ENCODE results near the gene DLX6. TPM values are rescaled to one million over a fixed set of nuclear protein-coding genes. Genes with fewer than 3 reads are reported as not detected.
A peak's percentile ranks its signal among the peaks of the same experiment; 100 is the strongest.
"Not testable (repeated sequence)": the region's sequence is repeated elsewhere in the genome, so short reads cannot be mapped to it uniquely, and the experiment has no call there.

The DLX6 gene
- total RNA-seq, 2 experiments from 2014 or later, result not detected

GRCh38 chr7:97022491-97023306 is 17.3 kb downstream of the DLX6 start:
- DNase-seq, result no peak
- Mint-ChIP-seq H3K4me1 (ENCODE audit: low read depth) (peaks cover 54% of the 10 kb centered on the region), H3K36me3 (no peaks in the 10 kb centered on the region), H3K27ac (no peak overlapping the region), H3K4me3 (no peak overlapping the region), H3K27me3 (peaks cover 85% of the 10 kb centered on the region), H3K9me3 (no peaks in the 10 kb centered on the region)
- POLR2A ChIA-PET, result no interaction called here
- intact Hi-C loops (cut with micrococcal nuclease), result loop anchor here (10.0 kb wide), 1 partner anchor 528 kb away; no protein-coding TSS in a partner anchor
- CTCF ChIA-PET, result interaction anchor here (1.0 kb wide), 1 partner anchor 18 kb away, joined by 4 read pairs; the partner anchor contains the start of gene DLX6

DNA sequence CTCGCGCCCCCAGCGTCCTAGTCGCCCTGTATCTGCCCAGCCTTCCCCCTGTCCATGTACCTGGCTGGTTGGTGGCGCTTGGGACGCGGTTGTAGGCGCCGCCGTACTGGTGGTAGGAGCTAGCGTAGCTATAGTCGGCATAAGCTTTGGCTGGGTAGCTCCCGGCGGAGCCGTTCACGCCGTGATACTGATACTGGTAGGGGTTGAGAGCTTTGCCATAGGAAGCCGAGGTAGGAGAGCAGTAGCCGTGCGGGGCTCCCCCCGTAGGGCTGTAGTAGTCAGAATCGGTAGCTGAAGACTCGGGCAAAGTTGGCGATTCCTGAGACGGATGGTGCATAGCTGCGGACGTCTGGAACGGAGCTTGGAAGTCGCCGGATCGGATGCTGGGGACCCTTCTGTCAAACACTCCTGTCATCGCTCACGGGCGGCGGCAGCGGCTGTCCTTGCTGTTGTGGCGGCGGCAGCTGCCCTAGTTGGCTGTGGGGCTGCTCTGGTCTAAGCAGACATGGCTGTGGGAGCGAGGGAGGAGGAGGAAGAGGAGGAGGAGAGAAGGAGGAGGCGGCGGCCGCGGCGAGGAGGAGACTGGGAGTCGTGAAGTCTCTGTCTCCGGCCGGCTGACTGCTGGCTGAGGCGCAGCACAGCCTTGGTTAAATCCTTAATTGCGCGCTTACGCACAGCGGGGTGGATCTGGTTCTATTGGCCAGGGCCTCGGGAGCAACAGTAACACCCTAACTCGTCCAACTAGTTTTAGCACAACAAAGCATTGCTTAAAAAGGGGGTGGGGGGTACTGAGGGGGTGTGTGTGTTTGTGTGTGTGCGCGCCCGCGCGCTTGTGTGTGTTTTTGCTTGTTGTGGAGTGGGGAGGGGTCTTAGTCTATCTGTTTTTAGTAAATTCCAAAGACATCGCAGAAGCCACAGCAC is 19.1 kb downstream of the DLX6 start, which contains the start of gene DLX5:
Gene DLX5 (minus strand): TSS at position 623 of the 921 bp plus-strand sequence. CDS start 208 bp downstream, at position 415.
- ChIA-PET POLR2A (interaction anchor here (1.0 kb wide), 1 partner anchor 11 kb away, joined by 3 read pairs; no protein-coding TSS in a partner anchor), CTCF (interaction anchor here (1.3 to 1.5 kb wide), 4 partner anchors 11 to 1108 kb away, joined by 4 read pairs; no protein-coding TSS in a partner anchor)
- Mint-ChIP-seq H3K4me1 (ENCODE audit: low read depth) (peaks cover 55% of the 10 kb centered on the region), H3K36me3 (no peaks in the 10 kb centered on the region), H3K27ac (no peak within 1 kb of the TSS), H3K27me3 (peaks cover 72% of the 10 kb centered on the region), H3K4me3 (peak within 1 kb of the TSS; percentile 28), H3K9me3 (no peaks in the 10 kb centered on the region)
- intact Hi-C loops (cut with micrococcal nuclease), result loop anchor here (5.0 to 10.0 kb wide), 3 partner anchors 32 to 530 kb away; no protein-coding TSS in a partner anchor
- peak; percentile 39 for DNase-seq

GRCh38 chr7:97025130-97025499 is 19.8 kb downstream of the DLX6 start:
- Mint-ChIP-seq H3K9me3 (no peaks in the 10 kb centered on the region), H3K4me3 (no peak overlapping the region), H3K36me3 (no peaks in the 10 kb centered on the region), H3K4me1 (ENCODE audit: low read depth) (peaks cover 55% of the 10 kb centered on the region), H3K27ac (no peak overlapping the region), H3K27me3 (peaks cover 68% of the 10 kb centered on the region)
- intact Hi-C loops (cut with micrococcal nuclease), result loop anchor here (5.0 to 10.0 kb wide), 3 partner anchors 33 to 530 kb away; no protein-coding TSS in a partner anchor
- DNase-seq, result no peak
- ChIA-PET CTCF (interaction anchor here (1.3 to 3.1 kb wide), 3 partner anchors 32 to 1108 kb away, joined by 4 to 11 read pairs (median 4); no protein-coding TSS in a partner anchor), POLR2A (no interaction called here)

DNA sequence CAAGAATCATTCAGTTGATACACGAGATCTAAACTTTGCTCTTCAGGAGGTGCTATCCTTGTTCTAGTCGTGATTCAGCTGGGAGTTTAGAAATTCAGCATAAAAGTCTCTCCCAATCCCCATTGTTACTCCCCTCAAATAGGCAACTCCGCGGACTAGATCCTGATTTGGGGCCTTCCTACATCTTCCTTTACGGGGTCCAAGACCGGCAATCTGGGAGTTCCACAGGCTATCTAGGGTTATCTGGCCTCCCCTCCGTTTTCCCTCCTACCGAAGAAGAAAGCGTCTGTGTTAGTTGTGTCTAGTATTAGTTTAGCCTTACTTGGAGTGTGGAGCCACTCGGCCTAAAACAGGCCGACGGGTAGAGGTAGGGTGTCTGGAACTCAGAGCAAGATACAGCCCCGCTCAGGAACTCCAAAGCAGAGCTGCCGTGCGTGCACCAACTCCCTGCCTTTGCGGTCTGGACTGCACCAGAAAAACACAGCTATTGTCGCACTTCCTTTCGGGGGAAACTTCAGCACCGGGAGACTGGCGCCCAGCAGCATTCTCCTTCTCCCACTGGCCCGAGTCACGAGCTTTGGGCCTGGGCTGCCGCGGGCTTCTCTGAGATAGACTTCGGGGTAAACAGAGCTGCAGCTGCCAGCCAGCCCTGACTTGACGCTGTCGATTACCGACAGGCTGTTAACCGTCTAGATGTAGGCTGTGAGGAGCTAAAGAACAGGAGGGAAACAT is 20.8 kb downstream of the DLX6 start:
- Mint-ChIP-seq H3K4me1 (ENCODE audit: low read depth) (peaks cover 50% of the 10 kb centered on the region), H3K27me3 (peaks cover 63% of the 10 kb centered on the region), H3K27ac (no peak overlapping the region), H3K9me3 (no peaks in the 10 kb centered on the region), H3K36me3 (no peaks in the 10 kb centered on the region), H3K4me3 (peak overlapping the region; percentile 55)
- intact Hi-C loops (cut with micrococcal nuclease), result loop anchor here (2.0 to 10.0 kb wide), 4 partner anchors 21 to 531 kb away; partner anchors contain the start of gene DLX6
- no peak for DNase-seq
- ChIA-PET POLR2A (interaction anchor here (0.6 kb wide), 1 partner anchor 680 kb away, joined by 3 read pairs; no protein-coding TSS in a partner anchor), CTCF (interaction anchor here (0.8 to 5.8 kb wide), 8 partner anchors 10 to 1110 kb away, joined by 3 to 50 read pairs (median 11); partner anchors contain the start of gene DLX6)

GRCh38 chr7:97026715-97027426 is 21.5 kb downstream of the DLX6 start:
- peak overlapping the region; percentile 55 for H3K4me3 Mint-ChIP-seq
- CTCF ChIA-PET, result interaction anchor here (0.7 to 5.8 kb wide), 26 partner anchors 11 to 1110 kb away, joined by 3 to 50 read pairs (median 5); partner anchors contain the start of gene DLX6

GRCh38 chr7:97027427-97028234 is 22.3 kb downstream of the DLX6 start:
- peaks cover 62% of the 10 kb centered on the region for H3K27me3 Mint-ChIP-seq
- intact Hi-C loops (cut with micrococcal nuclease), result loop anchor here (1.0 to 10.0 kb wide), 7 partner anchors 23 to 1111 kb away; partner anchors contain the start of gene DLX6
- H3K4me1 Mint-ChIP-seq (ENCODE audit: low read depth), result peaks cover 38% of the 10 kb centered on the region
- POLR2A ChIA-PET, result no interaction called here
- H3K9me3 Mint-ChIP-seq, result no peaks in the 10 kb centered on the region
- peak; percentile 79 for DNase-seq
- CTCF ChIA-PET, result interaction anchor here (0.6 to 5.8 kb wide), 32 partner anchors 12 to 1132 kb away, joined by 3 to 50 read pairs (median 4); partner anchors contain the start of gene DLX6
- H3K4me3 Mint-ChIP-seq, result peak overlapping the region; percentile 55
- no peaks in the 10 kb centered on the region for H3K36me3 Mint-ChIP-seq
- H3K27ac Mint-ChIP-seq, result no peak overlapping the region

More at GRCh38 chr7:97026715-97027426, 21.5 kb downstream of the DLX6 start:
- POLR2A ChIA-PET, result interaction anchor here (0.6 kb wide), 1 partner anchor 681 kb away, joined by 3 read pairs; no protein-coding TSS in a partner anchor
- peaks cover 46% of the 10 kb centered on the region for H3K4me1 Mint-ChIP-seq (ENCODE audit: low read depth)
- DNase-seq, result no peak
- H3K27ac Mint-ChIP-seq, result no peak overlapping the region
- intact Hi-C loops (cut with micrococcal nuclease), result loop anchor here (1.0 to 10.0 kb wide), 7 partner anchors 22 to 1111 kb away; partner anchors contain the start of gene DLX6
- no peaks in the 10 kb centered on the region for H3K36me3 Mint-ChIP-seq
- H3K9me3 Mint-ChIP-seq, result no peaks in the 10 kb centered on the region
- peaks cover 63% of the 10 kb centered on the region for H3K27me3 Mint-ChIP-seq

DNA sequence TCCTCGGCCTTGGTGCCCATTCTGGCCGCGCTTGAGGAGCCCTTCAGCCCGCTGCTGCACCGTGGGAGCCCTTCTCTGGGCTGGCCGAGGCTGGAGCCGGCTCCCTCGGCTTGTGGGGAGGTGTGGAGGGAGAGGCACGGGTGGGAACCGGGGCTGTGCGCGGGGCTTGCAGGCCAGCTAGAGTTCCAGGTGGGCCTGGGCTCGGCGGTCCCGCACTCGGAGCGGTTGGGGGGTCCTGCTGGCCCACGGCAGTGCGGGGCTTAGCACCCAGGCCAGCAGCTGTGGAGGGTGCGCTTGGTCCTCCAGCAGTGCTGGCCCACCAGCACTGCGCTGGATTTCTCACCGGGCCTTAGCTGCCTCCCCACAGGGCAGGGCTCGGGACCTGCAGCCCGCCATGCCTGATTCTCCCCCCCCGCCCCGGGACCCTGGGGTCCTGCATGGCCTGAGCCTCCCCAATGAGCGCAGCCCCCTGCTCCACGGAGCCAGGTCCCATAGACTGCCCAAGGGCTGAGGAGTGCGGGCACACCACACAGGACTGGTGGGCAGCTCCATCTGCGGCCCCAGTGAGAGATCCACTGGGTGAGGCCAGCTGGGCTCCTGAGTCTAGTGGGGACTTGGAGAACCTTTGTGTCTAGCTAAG is 29.0 kb downstream of the DLX6 start:
- DNase-seq; POLR2A ChIA-PET; H3K36me3 Mint-ChIP-seq; H3K4me3 Mint-ChIP-seq; H3K9me3 Mint-ChIP-seq; H3K4me1 Mint-ChIP-seq (ENCODE audit: low read depth); intact Hi-C loops (cut with micrococcal nuclease); H3K27ac Mint-ChIP-seq: not testable (repeated sequence)
- H3K27me3 Mint-ChIP-seq, result peaks cover 21% of the 10 kb centered on the region
- CTCF ChIA-PET, result interaction anchor here (1.5 kb wide), 1 partner anchor 1118 kb away, joined by 4 read pairs; no protein-coding TSS in a partner anchor

DNA sequence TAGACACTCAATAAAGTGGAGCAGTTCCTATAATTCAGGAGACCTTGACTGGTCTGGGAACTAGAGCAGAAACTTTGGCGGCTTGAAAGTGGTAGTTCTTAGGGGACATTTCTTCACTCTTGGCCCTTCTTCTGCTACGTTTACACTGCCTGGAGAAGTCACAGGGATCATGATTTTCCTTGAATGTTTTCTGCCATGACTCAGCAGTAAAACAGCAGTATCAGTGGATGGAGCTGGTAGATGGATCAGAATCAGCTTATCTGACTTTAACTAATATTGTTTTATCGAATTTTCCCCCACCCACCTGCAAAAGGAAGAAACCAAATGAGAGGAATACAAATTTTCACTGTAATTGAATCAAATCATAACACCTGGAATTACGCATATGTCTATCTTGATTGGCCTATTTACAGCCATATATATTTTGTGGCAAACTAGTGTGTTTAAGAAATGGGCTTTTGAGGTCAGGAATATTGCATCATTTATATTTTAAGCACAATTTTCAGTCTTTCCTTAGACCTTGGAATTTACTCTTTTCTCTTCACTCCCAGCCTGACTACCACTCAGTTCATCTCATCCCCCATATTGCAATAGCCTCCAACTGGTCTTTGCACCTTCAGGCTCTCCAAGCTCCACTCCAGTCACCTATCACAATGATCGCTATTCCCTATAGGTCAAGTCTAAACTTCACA is 34.2 kb downstream of the DLX6 start:
- intact Hi-C loops (cut with micrococcal nuclease), result no loop called here
- no peaks in the 10 kb centered on the region for H3K36me3 Mint-ChIP-seq
- no peaks in the 10 kb centered on the region for H3K9me3 Mint-ChIP-seq
- ChIA-PET CTCF (no interaction called here), POLR2A (no interaction called here)
- no peak for DNase-seq
- H3K4me3 Mint-ChIP-seq, result no peak overlapping the region
- H3K27me3 Mint-ChIP-seq, result peaks cover 28% of the 10 kb centered on the region
- no peaks in the 10 kb centered on the region for H3K4me1 Mint-ChIP-seq (ENCODE audit: low read depth)
- H3K27ac Mint-ChIP-seq, result no peak overlapping the region

- Mint-ChIP-seq H3K9me3 (no peaks in the 10 kb centered on the region), H3K27ac (no peak overlapping the region), H3K36me3 (no peaks in the 10 kb centered on the region), H3K4me1 (ENCODE audit: low read depth) (no peaks in the 10 kb centered on the region), H3K27me3 (peaks cover 24% of the 10 kb centered on the region), H3K4me3 (no peak overlapping the region)
- ChIA-PET CTCF (no interaction called here), POLR2A (no interaction called here)
- intact Hi-C loops (cut with micrococcal nuclease), result no loop called here
- no peak for DNase-seq
Measured at GRCh38 chr7:97043281-97043680, 37.9 kb downstream of the DLX6 start.
